ENCODE data around the gene RRM1. TPM values are rescaled to one million over a fixed set of nuclear protein-coding genes. Genes with fewer than 3 reads are reported as not detected.
"Not testable (repeated sequence)": the region's sequence is repeated elsewhere in the genome, so short reads cannot be mapped to it uniquely, and the experiment has no call there.

The RRM1 gene
- total RNA-seq, result 58.5 TPM

GRCh38 chr11:4094348-4095291 is at the start of gene RRM1:
Gene RRM1, plus strand, starts transcription at chr11:4094799. Its CDS starts 214 bp downstream, at chr11:4095013.
- Histone ChIP-seq H3K9ac (ENCODE audit: low read depth in 1 of 3, low read length in 3 of 3) (peak within 1 kb of the TSS; percentile 92 to 94 (median 93)), H3K9me3 (ENCODE audit: control insufficient read depth in 3 of 3, low read length in 3 of 3) (no peaks in the 10 kb centered on the region), H3K27ac (ENCODE audit: low read depth, low read length) (peak within 1 kb of the TSS; percentile 91), H3K4me3 (ENCODE audit: low read length in 3 of 3) (peak within 1 kb of the TSS; percentile 90 to 94 (median 92)), H3K27me3 (ENCODE audit: control insufficient read depth in 3 of 3, insufficient read depth in 3 of 3, low read length in 3 of 3) (no peaks in the 10 kb centered on the region), H3K4me1 (ENCODE audit: control insufficient read depth in 3 of 3, insufficient read depth in 3 of 3, low read length in 3 of 3) (peaks cover 8 to 20% (median 12%) of the 10 kb centered on the region in 3 donors), H3K36me3 (ENCODE audit: control insufficient read depth in 3 of 3, insufficient read depth in 3 of 3, low read length in 3 of 3) (peaks cover 17 to 25% (median 21%) of the 10 kb centered on the region in 3 donors)

GRCh38 chr11:4044976-4045646 is 49.5 kb upstream of the RRM1 start:
- H3K27me3 ChIP-seq (ENCODE audit: control insufficient read depth in 3 of 3, insufficient read depth in 3 of 3, low read length in 3 of 3), result no peaks in the 10 kb centered on the region
- peak overlapping the region in 2 of 3 donors; percentile 7 to 26 for H3K9ac ChIP-seq (ENCODE audit: low read depth in 1 of 3, low read length in 3 of 3)
- H3K4me3 ChIP-seq (ENCODE audit: low read length in 3 of 3), result no peak overlapping the region
- peak overlapping the region; percentile 70 for H3K27ac ChIP-seq (ENCODE audit: low read depth, low read length)
- no peaks in the 10 kb centered on the region for H3K36me3 ChIP-seq (ENCODE audit: control insufficient read depth in 3 of 3, insufficient read depth in 3 of 3, low read length in 3 of 3)
- H3K4me1 ChIP-seq (ENCODE audit: control insufficient read depth in 3 of 3, insufficient read depth in 3 of 3, low read length in 3 of 3), result peaks cover 24 to 51% (median 28%) of the 10 kb centered on the region in 3 donors
- H3K9me3 ChIP-seq (ENCODE audit: control insufficient read depth in 3 of 3, low read length in 3 of 3), result no peaks in the 10 kb centered on the region

- Histone ChIP-seq H3K9me3 (ENCODE audit: control insufficient read depth in 3 of 3, low read length in 3 of 3) (no peaks in the 10 kb centered on the region), H3K9ac (ENCODE audit: low read depth in 1 of 3, low read length in 3 of 3) (no peak overlapping the region), H3K27me3 (ENCODE audit: control insufficient read depth in 3 of 3, insufficient read depth in 3 of 3, low read length in 3 of 3) (no peaks in the 10 kb centered on the region), H3K4me3 (ENCODE audit: low read length in 3 of 3) (no peak overlapping the region), H3K4me1 (ENCODE audit: control insufficient read depth in 3 of 3, insufficient read depth in 3 of 3, low read length in 3 of 3) (peaks cover 17 to 27% (median 19%) of the 10 kb centered on the region in 3 donors), H3K36me3 (ENCODE audit: control insufficient read depth in 3 of 3, insufficient read depth in 3 of 3, low read length in 3 of 3) (no peaks in the 10 kb centered on the region), H3K27ac (ENCODE audit: low read depth, low read length) (no peak overlapping the region)
These were observed 46.3 kb upstream of the RRM1 start for GRCh38 chr11:4048340-4048739.

GRCh38 chr11:4049006-4049405 is 45.6 kb upstream of the RRM1 start:
- Histone ChIP-seq H3K4me1 (ENCODE audit: control insufficient read depth in 3 of 3, insufficient read depth in 3 of 3, low read length in 3 of 3) (peaks cover 12 to 21% (median 16%) of the 10 kb centered on the region in 3 donors), H3K27ac (ENCODE audit: low read depth, low read length) (no peak overlapping the region), H3K9ac (ENCODE audit: low read depth in 1 of 3, low read length in 3 of 3) (no peak overlapping the region), H3K27me3 (ENCODE audit: control insufficient read depth in 3 of 3, insufficient read depth in 3 of 3, low read length in 3 of 3) (no peaks in the 10 kb centered on the region), H3K36me3 (ENCODE audit: control insufficient read depth in 3 of 3, insufficient read depth in 3 of 3, low read length in 3 of 3) (no peaks in the 10 kb centered on the region), H3K4me3 (ENCODE audit: low read length in 3 of 3) (no peak overlapping the region), H3K9me3 (ENCODE audit: control insufficient read depth in 3 of 3, low read length in 3 of 3) (no peaks in the 10 kb centered on the region)

- Histone ChIP-seq H3K4me3 (ENCODE audit: low read length in 3 of 3) (no peak overlapping the region), H3K27ac (ENCODE audit: low read depth, low read length) (no peak overlapping the region), H3K4me1 (ENCODE audit: control insufficient read depth in 3 of 3, insufficient read depth in 3 of 3, low read length in 3 of 3) (peaks cover 1 to 13% (median 5%) of the 10 kb centered on the region in 3 donors), H3K9me3 (ENCODE audit: control insufficient read depth in 3 of 3, low read length in 3 of 3) (no peaks in the 10 kb centered on the region), H3K36me3 (ENCODE audit: control insufficient read depth in 3 of 3, insufficient read depth in 3 of 3, low read length in 3 of 3) (no peaks in the 10 kb centered on the region), H3K27me3 (ENCODE audit: control insufficient read depth in 3 of 3, insufficient read depth in 3 of 3, low read length in 3 of 3) (no peaks in the 10 kb centered on the region), H3K9ac (ENCODE audit: low read depth in 1 of 3, low read length in 3 of 3) (no peak overlapping the region)
These were observed 44.5 kb upstream of the RRM1 start for GRCh38 chr11:4050138-4050537.

- not testable (repeated sequence) for H3K27me3 ChIP-seq (ENCODE audit: control insufficient read depth in 3 of 3, insufficient read depth in 3 of 3, low read length in 3 of 3); H3K9me3 ChIP-seq (ENCODE audit: control insufficient read depth in 3 of 3, low read length in 3 of 3); H3K27ac ChIP-seq (ENCODE audit: low read depth, low read length); H3K9ac ChIP-seq (ENCODE audit: low read depth in 1 of 3, low read length in 3 of 3); H3K4me3 ChIP-seq (ENCODE audit: low read length in 3 of 3); H3K4me1 ChIP-seq (ENCODE audit: control insufficient read depth in 3 of 3, insufficient read depth in 3 of 3, low read length in 3 of 3)
- H3K36me3 ChIP-seq (ENCODE audit: control insufficient read depth in 3 of 3, insufficient read depth in 3 of 3, low read length in 3 of 3), result peaks cover 6 to 20% (median 13%) of the 10 kb centered on the region in 3 donors
These were observed 41.4 kb upstream of the RRM1 start for GRCh38 chr11:4053200-4053599.

- Histone ChIP-seq H3K9me3 (ENCODE audit: control insufficient read depth in 3 of 3, low read length in 3 of 3) (no peaks in the 10 kb centered on the region), H3K4me1 (ENCODE audit: control insufficient read depth in 3 of 3, insufficient read depth in 3 of 3, low read length in 3 of 3) (peaks cover 0 to 7% (median 7%) of the 10 kb centered on the region in 3 donors), H3K9ac (ENCODE audit: low read depth in 1 of 3, low read length in 3 of 3) (no peak overlapping the region), H3K27ac (ENCODE audit: low read depth, low read length) (no peak overlapping the region), H3K36me3 (ENCODE audit: control insufficient read depth in 3 of 3, insufficient read depth in 3 of 3, low read length in 3 of 3) (peaks cover 13 to 30% (median 20%) of the 10 kb centered on the region in 3 donors), H3K27me3 (ENCODE audit: control insufficient read depth in 3 of 3, insufficient read depth in 3 of 3, low read length in 3 of 3) (no peaks in the 10 kb centered on the region), H3K4me3 (ENCODE audit: low read length in 3 of 3) (no peak overlapping the region)
These were observed 40.0 kb upstream of the RRM1 start for GRCh38 chr11:4054643-4055042.

GRCh38 chr11:4059424-4059823 is 35.2 kb upstream of the RRM1 start:
- Histone ChIP-seq H3K27ac (ENCODE audit: low read depth, low read length) (no peak overlapping the region), H3K36me3 (ENCODE audit: control insufficient read depth in 3 of 3, insufficient read depth in 3 of 3, low read length in 3 of 3) (peaks cover 17 to 44% (median 35%) of the 10 kb centered on the region in 3 donors), H3K4me3 (ENCODE audit: low read length in 3 of 3) (no peak overlapping the region), H3K9ac (ENCODE audit: low read depth in 1 of 3, low read length in 3 of 3) (no peak overlapping the region), H3K4me1 (ENCODE audit: control insufficient read depth in 3 of 3, insufficient read depth in 3 of 3, low read length in 3 of 3) (peaks cover 6 to 32% (median 17%) of the 10 kb centered on the region in 3 donors), H3K27me3 (ENCODE audit: control insufficient read depth in 3 of 3, insufficient read depth in 3 of 3, low read length in 3 of 3) (no peaks in the 10 kb centered on the region), H3K9me3 (ENCODE audit: control insufficient read depth in 3 of 3, low read length in 3 of 3) (no peaks in the 10 kb centered on the region)

GRCh38 chr11:4060182-4060923 is 34.2 kb upstream of the RRM1 start:
- Histone ChIP-seq H3K4me1 (ENCODE audit: control insufficient read depth in 3 of 3, insufficient read depth in 3 of 3, low read length in 3 of 3) (peaks cover 15 to 38% (median 26%) of the 10 kb centered on the region in 3 donors), H3K36me3 (ENCODE audit: control insufficient read depth in 3 of 3, insufficient read depth in 3 of 3, low read length in 3 of 3) (peaks cover 17 to 43% (median 34%) of the 10 kb centered on the region in 3 donors), H3K9ac (ENCODE audit: low read depth in 1 of 3, low read length in 3 of 3) (peak overlapping the region in 1 of 3 donors; percentile 36), H3K27ac (ENCODE audit: low read depth, low read length) (peak overlapping the region; percentile 34), H3K4me3 (ENCODE audit: low read length in 3 of 3) (no peak overlapping the region), H3K9me3 (ENCODE audit: control insufficient read depth in 3 of 3, low read length in 3 of 3) (no peaks in the 10 kb centered on the region), H3K27me3 (ENCODE audit: control insufficient read depth in 3 of 3, insufficient read depth in 3 of 3, low read length in 3 of 3) (no peaks in the 10 kb centered on the region)

All from skeletal muscle tissue (tissue), 4 donors.